HG02763 (cell line): ENCODE results near the gene CCDC77.

Experiments
- ATAC-seq: cut with Tn5 transposase; IDR thresholded peaks from one replicate; pipeline ENCODE4 v1.9.1; 2021; ENCODE audit warnings: mild to moderate bottlenecking, moderate library complexity; ENCODE audit not compliant: unreplicated experiment

CCDC77 gene

DNA sequence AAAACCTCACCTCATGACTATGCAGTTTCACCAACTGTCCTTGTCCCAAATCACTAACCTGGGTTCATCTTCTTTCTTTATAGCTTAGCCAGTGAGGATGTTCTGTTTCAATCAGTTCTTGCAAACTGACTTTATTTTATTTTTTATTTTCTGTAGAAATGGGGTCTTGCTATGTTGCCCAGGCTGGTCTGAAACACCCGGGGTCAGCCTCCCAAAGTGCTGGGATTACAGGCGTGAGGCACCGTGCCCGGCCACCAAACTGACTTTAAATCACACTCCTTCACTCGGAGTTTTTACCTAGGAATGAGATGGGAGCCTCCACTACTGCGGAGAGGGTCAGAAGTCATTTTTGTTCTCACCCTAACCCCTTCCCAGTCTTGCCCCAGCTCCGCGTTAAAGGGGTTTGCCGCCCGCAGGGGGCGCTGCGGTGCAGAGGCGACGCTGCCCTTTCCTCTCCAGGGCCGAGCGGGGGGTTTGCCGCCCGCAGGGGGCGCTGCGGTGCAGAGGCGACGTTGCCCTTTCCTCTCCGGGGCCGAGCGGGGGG lies 51.3 kb downstream of the CCDC77 start:
- no peak for ATAC-seq

GRCh38 chr12:454833-455232 lies 53.4 kb downstream of the CCDC77 start:
- ATAC-seq, result no peak

- ATAC-seq, result no peak
Observed at GRCh38 chr12:455821-456220, 54.4 kb downstream of the CCDC77 start.

- ATAC-seq, result no peak
Observed at GRCh38 chr12:457676-458075, 56.2 kb downstream of the CCDC77 start.

DNA sequence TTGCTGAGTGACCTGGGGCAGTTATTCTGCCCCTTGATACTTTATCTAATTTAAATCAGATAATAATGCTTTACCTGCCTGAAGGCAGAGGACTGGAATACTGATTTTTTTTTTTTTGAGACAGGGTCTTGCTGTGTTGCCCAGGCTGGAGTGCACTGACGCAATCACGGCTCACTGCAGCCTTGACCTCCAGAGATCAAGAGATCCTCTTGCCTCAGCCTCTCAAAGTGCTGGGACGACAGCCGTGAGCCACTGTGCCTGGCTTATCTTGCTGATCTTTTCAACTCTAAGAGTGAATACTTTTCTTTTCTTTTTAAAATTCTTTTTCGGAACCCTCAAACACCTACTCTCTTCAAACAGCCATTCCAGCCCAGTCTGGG lies 57.6 kb downstream of the CCDC77 start:
- no peak for ATAC-seq

DNA sequence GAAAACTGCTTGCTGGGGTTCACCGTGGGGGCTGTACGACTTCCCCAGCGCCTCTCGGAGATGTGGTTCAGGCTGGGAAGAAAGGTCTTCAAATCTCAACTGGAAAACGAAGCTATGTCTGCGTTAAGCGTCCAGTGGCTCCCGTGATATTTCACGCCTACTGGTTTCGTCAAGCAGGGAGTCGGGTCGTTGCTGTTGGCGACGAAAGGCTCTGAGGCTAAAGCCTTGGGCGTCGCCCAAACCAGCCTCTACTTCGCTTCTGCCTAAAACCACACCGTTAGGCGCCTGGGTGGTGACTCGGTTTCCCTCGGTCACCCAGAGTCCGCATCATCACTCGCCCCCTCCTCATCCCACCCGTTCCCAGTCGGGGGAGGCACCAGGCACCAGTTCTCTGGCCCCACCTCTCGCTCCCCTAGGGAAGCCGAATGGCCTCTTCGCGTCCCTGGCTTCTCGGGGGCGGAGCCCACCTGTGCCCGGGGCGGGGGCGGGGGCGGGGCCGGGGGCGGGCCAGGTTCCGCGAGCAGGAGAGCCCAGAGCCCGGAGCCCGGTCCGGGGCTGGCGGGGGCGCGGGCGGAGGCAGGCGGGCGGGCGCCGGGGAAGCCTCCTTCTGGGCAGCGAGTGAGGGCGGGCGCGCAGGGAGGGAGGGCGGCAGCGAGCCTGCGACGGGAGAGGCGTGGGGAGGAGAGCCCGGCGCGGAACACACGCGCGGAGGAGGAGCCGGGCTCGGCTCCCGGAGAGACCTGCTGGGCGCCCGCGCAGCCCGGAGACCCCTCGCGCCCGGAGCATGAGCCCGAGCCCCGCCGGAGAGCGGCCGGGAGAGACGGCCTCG lies 58.2 kb downstream of the CCDC77 start, which contains the start of gene B4GALNT3:
B4GALNT3 (plus strand) TSS at position 510 of the 829 bp plus-strand sequence. CDS start 438 bp downstream, outside the sequence.
- no peak for ATAC-seq

DNA sequence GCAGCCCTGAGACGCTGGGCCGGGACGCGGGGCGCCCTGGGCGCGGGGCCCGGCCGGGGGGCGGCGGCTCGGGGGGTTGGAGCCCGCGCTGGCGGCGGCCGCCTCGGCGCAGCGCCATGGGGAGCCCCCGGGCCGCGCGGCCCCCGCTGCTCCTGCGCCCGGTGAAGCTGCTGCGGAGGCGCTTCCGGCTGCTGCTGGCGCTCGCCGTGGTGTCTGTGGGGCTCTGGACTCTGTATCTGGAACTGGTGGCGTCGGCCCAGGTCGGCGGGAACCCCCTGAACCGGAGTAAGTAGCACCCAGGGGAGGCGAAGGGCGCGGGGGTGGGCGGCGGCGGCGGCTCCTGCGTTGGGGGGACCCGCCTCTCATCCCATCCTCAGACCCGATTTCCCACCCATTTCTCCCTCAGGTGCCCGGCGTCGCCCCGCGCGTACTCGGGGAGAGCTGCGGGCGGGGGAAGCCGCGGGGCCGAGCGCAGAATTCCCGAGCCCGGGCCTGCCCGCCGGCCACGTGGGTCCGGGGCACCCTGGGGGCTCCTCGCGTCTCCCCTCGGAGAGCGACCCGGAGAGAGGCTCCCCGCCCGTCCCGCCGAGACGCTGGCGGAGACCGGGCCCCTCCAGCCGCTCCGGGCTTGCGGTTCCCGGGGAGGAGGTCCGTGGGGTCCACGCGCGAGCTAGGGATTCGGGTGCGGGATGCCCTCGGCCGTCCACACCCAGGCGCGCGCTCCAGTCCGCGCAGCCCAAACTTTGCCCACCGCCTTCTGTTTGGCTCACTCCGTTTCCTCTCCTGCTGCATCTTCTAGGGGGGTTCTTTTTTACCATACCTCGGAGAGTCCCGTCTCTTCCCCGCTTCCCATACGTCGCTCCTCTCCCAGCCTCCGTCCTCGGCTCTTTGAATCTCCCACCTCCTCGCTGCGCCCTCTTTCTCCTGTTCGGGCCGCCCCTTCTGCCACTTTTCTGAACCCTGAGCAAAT lies 59.1 kb downstream of the CCDC77 start:
- no peak for ATAC-seq

DNA sequence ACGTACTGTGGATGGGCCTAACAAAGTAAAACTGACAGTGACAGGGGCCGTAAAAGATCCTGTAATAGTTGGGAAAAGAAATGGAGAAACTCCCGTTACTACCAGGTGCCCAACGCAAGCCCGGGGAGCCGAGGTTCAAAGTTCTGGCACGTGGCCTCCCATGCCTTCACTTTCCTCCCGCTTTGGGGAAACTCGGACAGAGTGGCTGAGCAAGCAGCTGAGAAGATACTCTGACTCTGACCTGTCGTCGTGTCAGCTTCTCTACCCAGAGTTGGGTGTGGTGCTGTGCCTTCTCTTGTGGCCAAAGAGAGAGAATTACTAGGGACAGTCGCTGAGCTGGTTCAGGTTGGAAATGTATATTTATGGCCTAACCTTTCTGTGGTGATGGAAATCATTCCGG lies 60.0 kb downstream of the CCDC77 start:
- ATAC-seq, result no peak

DNA sequence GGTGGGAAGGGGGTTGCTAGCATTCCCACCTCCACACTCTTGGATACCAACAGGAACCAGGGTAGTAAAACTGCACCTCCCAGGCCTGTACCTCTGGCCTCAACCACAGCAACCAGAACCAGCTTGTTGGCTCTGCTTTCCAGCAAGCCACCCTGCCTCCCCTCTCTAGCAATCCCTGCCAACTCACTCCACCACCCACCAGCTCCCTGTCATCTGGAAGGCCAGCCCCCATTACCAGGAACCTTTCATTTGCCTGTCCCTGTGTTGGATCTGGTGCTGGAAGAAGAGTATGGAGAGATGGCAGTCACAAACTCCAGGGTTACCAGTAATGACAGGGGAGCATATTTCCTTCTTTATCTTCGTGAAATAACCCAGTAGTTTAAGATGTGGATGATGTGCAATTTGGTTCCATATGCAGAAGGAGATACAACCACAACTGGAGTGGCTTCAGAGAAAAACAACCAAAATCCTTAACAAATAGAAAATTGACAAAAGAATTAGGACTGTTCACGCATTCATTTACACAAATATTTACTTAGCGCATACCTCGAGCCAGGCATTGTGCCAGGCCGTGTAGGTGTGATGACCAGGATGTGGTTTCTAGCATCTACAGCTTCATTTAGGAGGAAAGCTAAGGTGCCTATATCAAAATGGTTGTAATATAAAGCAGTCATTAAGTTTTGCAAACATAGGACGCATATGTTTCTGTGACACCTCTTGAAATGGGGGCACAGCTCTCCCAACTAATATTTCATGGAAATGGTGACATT lies 61.7 kb downstream of the CCDC77 start:
- ATAC-seq, result no peak

GRCh38 chr12:464484-465267 lies 63.2 kb downstream of the CCDC77 start:
- no peak for ATAC-seq

GRCh38 chr12:466039-466438 lies 64.6 kb downstream of the CCDC77 start:
- no peak for ATAC-seq

DNA sequence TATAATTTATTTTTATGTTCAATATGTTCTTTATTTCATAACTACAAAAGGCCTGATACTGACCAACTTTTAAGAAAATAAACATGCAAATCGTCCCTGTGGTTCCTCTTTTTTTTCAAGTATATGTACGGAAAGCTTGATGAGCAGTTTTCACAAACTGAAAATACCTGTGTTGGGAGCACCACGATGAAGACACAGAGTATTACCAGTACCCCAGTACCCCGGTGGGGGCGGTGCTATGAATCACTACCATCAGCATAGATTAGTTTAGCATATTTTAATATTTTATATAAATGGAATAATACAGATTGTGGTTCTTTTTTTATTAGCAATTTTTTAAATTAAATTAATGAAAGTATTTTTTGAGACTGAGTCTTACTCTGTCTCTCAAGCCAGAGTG lies 65.3 kb downstream of the CCDC77 start:
- no peak for ATAC-seq

DNA sequence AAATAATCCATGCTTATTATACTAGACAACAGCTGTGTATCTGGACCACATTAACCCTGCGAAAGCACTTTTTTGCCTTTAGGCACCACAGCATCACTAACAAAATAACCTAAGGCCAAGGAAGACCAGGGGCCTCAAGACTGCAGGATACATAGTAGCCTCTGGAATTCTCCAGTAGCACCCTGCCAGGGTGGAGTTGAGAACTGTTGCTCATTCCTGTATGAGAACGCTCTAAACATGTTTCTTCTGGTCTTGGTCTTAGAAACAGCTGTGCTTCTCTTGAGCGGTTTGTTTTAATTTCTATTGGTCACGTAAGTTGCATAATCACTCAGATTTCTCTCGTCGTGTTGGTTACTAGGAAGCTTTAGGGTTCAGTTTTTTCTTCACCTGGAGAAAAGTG lies 66.1 kb downstream of the CCDC77 start:
- ATAC-seq, result no peak

GRCh38 chr12:468671-469389 lies 67.4 kb downstream of the CCDC77 start:
- ATAC-seq, result no peak

DNA sequence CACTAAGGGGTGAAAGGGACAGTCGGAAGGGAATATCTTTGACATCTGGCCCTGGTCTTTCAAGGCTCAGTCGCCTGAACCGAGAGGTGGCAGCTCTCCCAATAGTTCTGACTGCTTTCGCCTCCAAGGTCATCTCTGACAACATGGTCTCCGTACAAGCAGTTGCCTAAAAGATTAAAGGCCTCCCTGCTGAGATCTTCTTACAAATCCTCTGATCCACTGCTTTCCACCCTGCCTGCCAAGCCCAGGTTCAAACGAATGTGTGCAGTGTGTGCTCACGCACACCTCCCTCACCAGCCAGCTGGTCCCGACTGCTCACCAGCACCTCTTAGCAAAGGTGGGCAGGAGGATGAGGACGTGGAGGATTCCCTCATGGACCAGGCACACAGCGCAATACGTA lies 68.7 kb downstream of the CCDC77 start:
- no peak for ATAC-seq

DNA sequence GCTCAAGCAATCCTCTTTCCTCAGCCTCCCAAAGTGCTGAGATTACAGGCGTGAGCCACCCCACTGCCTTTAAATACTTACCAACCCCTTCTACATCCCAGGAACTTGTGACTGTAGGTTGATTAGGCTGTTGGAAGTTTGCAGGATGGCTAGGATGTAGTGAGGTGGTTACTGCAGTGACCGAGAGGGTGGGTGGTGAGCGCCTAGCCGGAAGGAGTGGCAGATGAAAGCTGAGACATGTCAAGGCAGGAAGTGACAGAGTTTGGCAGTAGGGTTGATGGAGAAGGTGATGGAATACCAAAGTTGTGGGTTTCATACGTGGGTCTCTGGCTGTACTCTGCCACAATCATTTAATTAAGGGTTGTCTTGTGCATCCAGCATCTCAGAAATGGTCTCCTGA lies 71.8 kb downstream of the CCDC77 start:
- no peak for ATAC-seq

- no peak for ATAC-seq
Observed at GRCh38 chr12:473863-474577, 72.6 kb downstream of the CCDC77 start.

- ATAC-seq, result no peak
Observed at GRCh38 chr12:475286-475685, 73.8 kb downstream of the CCDC77 start.

DNA sequence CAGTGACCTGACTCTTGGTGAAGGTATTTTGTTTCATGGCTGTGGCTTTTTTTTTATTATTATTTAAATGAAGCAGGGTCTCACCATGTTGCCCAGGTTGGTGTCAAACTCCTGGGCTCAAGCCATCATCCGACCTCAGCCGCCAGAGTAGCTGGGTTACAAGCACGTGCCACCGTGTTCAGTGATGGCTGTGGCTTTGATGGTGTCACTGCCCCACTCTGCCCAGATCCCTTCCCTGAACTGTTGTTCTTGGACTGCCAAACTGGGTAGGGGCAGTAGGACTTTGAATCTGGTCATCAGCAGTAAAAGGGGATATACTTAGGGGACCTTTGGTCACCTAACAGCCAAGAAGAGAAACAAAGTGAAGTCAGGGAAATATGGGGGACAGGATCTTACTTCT lies 77.7 kb downstream of the CCDC77 start:
- ATAC-seq, result no peak
